Gastrocnemius medialis (tissue), 4 donors: Measurements from ENCODE around the gene CEP55. TPM values are rescaled to one million over a fixed set of nuclear protein-coding genes. Genes with fewer than 3 reads are reported as not detected.
"Not testable (repeated sequence)": the region's sequence is repeated elsewhere in the genome, so short reads cannot be mapped to it uniquely, and the experiment has no call there.

Source experiments
- ATAC-seq, 2 donors: fragments of 150-250 bp; one replicate each; pipeline ENCODE4 v1.9.1; 2016
- DNase-seq, 2 donors: peaks; one replicate each; pipeline ENCODE4 v3.0.0-alpha.2; 2019
- H3K27ac ChIP-seq, 4 donors: fragments of 200-600 bp; sonication (generic); 1 replicate in 1 of 4; 2 replicates in 3 of 4; pipeline ENCODE4 v1.5.1; 2016 to 2018; ENCODE audit warnings: mild to moderate bottlenecking in 2 of 4, moderate library complexity in 1 of 4
- H3K27me3 ChIP-seq, 3 donors: fragments of 200-600 bp; sonication (generic) in 2 of 3; 1 replicate in 1 of 3; 2 replicates in 2 of 3; pipeline versions ENCODE4 v1.5.1 to v1.6.0; 2016 to 2019; ENCODE audit warnings: mild to moderate bottlenecking in 1 of 3, moderate library complexity in 1 of 3
- H3K36me3 ChIP-seq, 2 donors: fragments of 200-600 bp; sonication (generic) in 1 of 2; one replicate each; pipeline ENCODE4 v1.5.1; 2017 to 2018
- H3K4me1 ChIP-seq, 2 donors: fragments of 200-600 bp; sonication (generic) in 1 of 2; one replicate each; pipeline ENCODE4 v1.5.1; 2016 to 2017; ENCODE audit warnings: mild to moderate bottlenecking in 2 of 2
- H3K4me3 ChIP-seq, 4 donors: fragments of 200-600 bp; sonication (generic) in 3 of 4; 1 replicate in 1 of 4; 2 replicates in 3 of 4; pipeline ENCODE4 v1.5.1; 2016 to 2019; ENCODE audit warnings: mild to moderate bottlenecking in 2 of 4
- H3K9me3 ChIP-seq, 3 donors: fragments of 200-600 bp; sonication (generic) in 2 of 3; 1 replicate in 1 of 3; 2 replicates in 2 of 3; pipeline ENCODE4 v1.5.1; 2016 to 2019
- CTCF ChIP-seq, 5 experiments: fragments of 450-650 bp in 3 of 5; fragments of 200-600 bp in 2 of 5; sonication (generic) in 2 of 5; IDR thresholded peaks in 4 of 5; conservative IDR thresholded peaks in 1 of 5; 1 replicate in 4 of 5; 2 replicates in 1 of 5; pipeline ENCODE4 v1.5.1; 2016 to 2019; ENCODE audit warnings: antibody characterized with exemption in 5 of 5, mild to moderate bottlenecking in 3 of 5, moderate library complexity in 3 of 5
- POLR2A ChIP-seq, 2 donors: fragments of 450-650 bp; IDR thresholded peaks; one replicate each; pipeline ENCODE4 v1.6.1; 2017; ENCODE audit warnings: antibody characterized with exemption in 2 of 2, mild to moderate bottlenecking in 2 of 2, moderate library complexity in 2 of 2
- in situ Hi-C, 4 donors: fragments of 200-750 bp; cut with MboI; loops; one replicate each; pipeline versions ENCODE4 v1.15.0 to v1.8.0; 2017; ENCODE audit warnings: low sequenced_read_pairs in 4 of 4
- intact Hi-C: fragments of 100-400 bp; cut with DNase I; formaldehyde crosslinking; loops from one replicate; pipeline ENCODE4 v1.15.1; 2023; ENCODE audit warnings: low total_unique reads
- total RNA-seq, 4 donors: library from RNA; depleted of rRNA; stranded (reverse); fragments of >200 nt; gene quantifications; one replicate each; pipeline versions ENCODE4 v1.1.0 to v1.2.3, GENCODE V29; 2016

The CEP55 gene
- total RNA-seq, 4 donors from 2014 or later: 0.32 to 0.62 (median 0.37) TPM

GRCh38 chr10:93515071-93516005, 18.9 kb downstream of the CEP55 start:
- in situ Hi-C loops: loop anchor here in 1 of 4 donors (25.0 kb wide), 1 partner anchor 428 kb away; no protein-coding TSS in a partner anchor
- Histone ChIP-seq H3K27me3 (no peaks in the 10 kb centered on the region), H3K27ac (peak overlapping the region in 2 of 4 donors; percentile 69 to 73), H3K9me3 (no peaks in the 10 kb centered on the region), H3K4me3 (peak overlapping the region in 1 of 4 donors; percentile 26), H3K4me1 (peaks cover 0 to 31% of the 10 kb centered on the region in 2 donors), H3K36me3 (no peaks in the 10 kb centered on the region)
- TF ChIP-seq CTCF (IDR thresholded peaks at IDR 0.05 in 4 of 5, conservative IDR thresholded peaks at IDR 0.05 in 1 of 5): no peak
- no peak for TF ChIP-seq POLR2A (IDR thresholded peaks at IDR 0.05)
- DNase-seq (no peak), ATAC-seq (peak; percentile 15 to 64)
- intact Hi-C loops: no loop called here

GRCh38 chr10:93516006-93516380, 19.6 kb downstream of the CEP55 start:
- TF ChIP-seq POLR2A (IDR thresholded peaks at IDR 0.05): no peak
- ATAC-seq (peak; percentile 81 to 83), DNase-seq (no peak)
- Histone ChIP-seq H3K4me3 (peak overlapping the region in 1 of 4 donors; percentile 26), H3K36me3 (no peaks in the 10 kb centered on the region), H3K9me3 (no peaks in the 10 kb centered on the region), H3K27me3 (no peaks in the 10 kb centered on the region), H3K27ac (peak overlapping the region in 2 of 4 donors; percentile 69 to 73), H3K4me1 (peaks cover 0 to 31% of the 10 kb centered on the region in 2 donors)
- intact Hi-C loops: no loop called here
- in situ Hi-C loops: loop anchor here in 1 of 4 donors (25.0 kb wide), 1 partner anchor 429 kb away; no protein-coding TSS in a partner anchor

GRCh38 chr10:93518531-93518930, 22.1 kb downstream of the CEP55 start:
- in situ Hi-C loops (loop anchor here in 1 of 4 donors (25.0 kb wide), 1 partner anchor 431 kb away; no protein-coding TSS in a partner anchor), intact Hi-C loops (no loop called here)
- H3K36me3 ChIP-seq: no peaks in the 10 kb centered on the region
- H3K4me1 ChIP-seq: peaks cover 0 to 31% of the 10 kb centered on the region in 2 donors
- H3K4me3 ChIP-seq: no peak overlapping the region
- peak overlapping the region in 2 of 4 donors; percentile 58 to 69 for H3K27ac ChIP-seq
- ATAC-seq: peak; percentile 86 to 95
- DNase-seq: peak; percentile 56 to 72
- no peak for TF ChIP-seq CTCF (IDR thresholded peaks at IDR 0.05 in 4 of 5, conservative IDR thresholded peaks at IDR 0.05 in 1 of 5)
- no peak for TF ChIP-seq POLR2A (IDR thresholded peaks at IDR 0.05)
- H3K9me3 ChIP-seq: no peaks in the 10 kb centered on the region
- H3K27me3 ChIP-seq: no peaks in the 10 kb centered on the region

GRCh38 chr10:93535293-93535692, 38.9 kb downstream of the CEP55 start:
- in situ Hi-C loops: no loop called here
- no peak for ATAC-seq

GRCh38 chr10:93540871-93541270, 44.5 kb downstream of the CEP55 start:
- intact Hi-C loops, H3K27me3 ChIP-seq, H3K4me1 ChIP-seq, H3K36me3 ChIP-seq, H3K4me3 ChIP-seq, H3K27ac ChIP-seq, DNase-seq, ATAC-seq, H3K9me3 ChIP-seq: not testable (repeated sequence)
- in situ Hi-C loops: loop anchor here in 1 of 4 donors (10.0 kb wide), 1 partner anchor 134 kb away; no protein-coding TSS in a partner anchor

More at GRCh38 chr10:93535293-93535692, 38.9 kb downstream of the CEP55 start:
- H3K4me1 ChIP-seq: no peaks in the 10 kb centered on the region
- H3K4me3 ChIP-seq: no peak overlapping the region
- no peak for TF ChIP-seq POLR2A (IDR thresholded peaks at IDR 0.05)
- no peak for TF ChIP-seq CTCF (IDR thresholded peaks at IDR 0.05 in 4 of 5, conservative IDR thresholded peaks at IDR 0.05 in 1 of 5)
- H3K9me3 ChIP-seq: no peaks in the 10 kb centered on the region
- intact Hi-C loops: no loop called here
- no peak overlapping the region for H3K27ac ChIP-seq
- no peaks in the 10 kb centered on the region for H3K36me3 ChIP-seq
- peaks cover 0 to 6% (median 0%) of the 10 kb centered on the region in 3 donors for H3K27me3 ChIP-seq
- no peak for DNase-seq
